ENCODE data around the gene NCKAP5.

- TF ChIP-seq CTCF (CRISPR knock-in tag; IDR thresholded peaks at IDR 0.05) (no peak), POLR2AphosphoS5 (IDR thresholded peaks at IDR 0.05; ENCODE audit: low read depth, low read length) (no peak), EHMT2 (IDR thresholded peaks at IDR 0.05; ENCODE audit: borderline replicate concordance, low read depth, low read length) (no peak)
These were observed 376.2 kb downstream of the NCKAP5 start for GRCh38 chr2:133192028-133192427.

All from HepG2 (cell line).